Trophoblast cell (in vitro differentiated cells and primary cell): ENCODE data around the gene KIAA1549.

ENCODE experiments used
- DNase-seq, 2 donors: peaks; one replicate each; pipeline ENCODE4 v3.0.0-alpha.2; 2016
- H2AFZ ChIP-seq: 2 replicates; pipeline ENCODE4 v1.6.1; 2013; ENCODE audit warnings: low read length, moderate library complexity, mild to moderate bottlenecking; ENCODE audit not compliant: insufficient read depth, poor library complexity
- H2AK5ac ChIP-seq: 2 replicates; pipeline ENCODE4 v1.6.1; 2013; ENCODE audit warnings: mild to moderate bottlenecking, low read length
- H2BK120ac ChIP-seq: 2 replicates; pipeline ENCODE4 v1.6.1; 2013; ENCODE audit warnings: low read length, mild to moderate bottlenecking, moderate library complexity; ENCODE audit not compliant: insufficient read depth, poor library complexity
- H2BK12ac ChIP-seq: 2 replicates; pipeline ENCODE4 v1.6.1; 2013; ENCODE audit warnings: mild to moderate bottlenecking, low read length, moderate library complexity
- H2BK5ac ChIP-seq: 2 replicates; pipeline ENCODE4 v1.6.1; 2013; ENCODE audit warnings: low read length, low read depth, moderate library complexity, mild to moderate bottlenecking; ENCODE audit not compliant: poor library complexity
- H3K14ac ChIP-seq: 2 replicates; pipeline ENCODE4 v1.6.1; 2013; ENCODE audit warnings: mild to moderate bottlenecking, low read length
- H3K18ac ChIP-seq: 2 replicates; pipeline ENCODE4 v1.6.1; 2013; ENCODE audit warnings: mild to moderate bottlenecking, low read length
- H3K23ac ChIP-seq: 2 replicates; pipeline ENCODE4 v1.6.1; 2013; ENCODE audit warnings: low read length
- H3K27ac ChIP-seq: 2 replicates; pipeline ENCODE4 v1.5.1; 2013; ENCODE audit warnings: low read depth, mild to moderate bottlenecking, inconsistent platforms, low read length, moderate library complexity
- H3K27me3 ChIP-seq: 2 replicates; pipeline ENCODE4 v1.6.1; 2013; ENCODE audit warnings: inconsistent platforms, mild to moderate bottlenecking, low read length, moderate library complexity; ENCODE audit not compliant: insufficient read depth
- H3K36me3 ChIP-seq, 2 experiments: 1 replicate in 1 of 2; 2 replicates in 1 of 2; pipeline ENCODE4 v1.6.1; 2013; ENCODE audit warnings: low read length in 2 of 2, mild to moderate bottlenecking in 2 of 2, moderate library complexity in 1 of 2; ENCODE audit not compliant: insufficient read depth in 2 of 2, control insufficient read depth in 1 of 2
- H3K4ac ChIP-seq: 2 replicates; pipeline ENCODE4 v1.6.1; 2013; ENCODE audit warnings: low read depth, mild to moderate bottlenecking, low read length, moderate library complexity
- H3K4me1 ChIP-seq, 2 experiments: 1 replicate in 1 of 2; 2 replicates in 1 of 2; pipeline ENCODE4 v1.6.1; 2013; ENCODE audit warnings: low read length in 2 of 2, mild to moderate bottlenecking in 2 of 2, moderate library complexity in 1 of 2; ENCODE audit not compliant: insufficient read depth in 2 of 2, control insufficient read depth in 1 of 2
- H3K4me2 ChIP-seq: 2 replicates; pipeline ENCODE4 v1.6.1; 2013; ENCODE audit warnings: inconsistent platforms, mild to moderate bottlenecking, low read length, moderate library complexity
- H3K4me3 ChIP-seq: 2 replicates; pipeline ENCODE4 v1.5.1; 2013; ENCODE audit warnings: mild to moderate bottlenecking, low read depth, low read length, inconsistent platforms
- H3K79me1 ChIP-seq: one replicate; pipeline ENCODE4 v1.6.1; 2013; ENCODE audit warnings: low read length
- H3K79me2 ChIP-seq: 2 replicates; pipeline ENCODE4 v1.6.1; 2013; ENCODE audit warnings: low read length, mild to moderate bottlenecking; ENCODE audit not compliant: control insufficient read depth, insufficient read depth, poor library complexity
- H3K9ac ChIP-seq: 2 replicates; pipeline ENCODE4 v1.6.1; 2013; ENCODE audit warnings: mild to moderate bottlenecking, low read length
- H3K9me3 ChIP-seq: 2 replicates; pipeline ENCODE4 v1.6.1; 2013; ENCODE audit warnings: low read depth, mild to moderate bottlenecking, control low read depth, inconsistent platforms, low read length; ENCODE audit not compliant: insufficient read depth
- H4K12ac ChIP-seq: 2 replicates; pipeline ENCODE4 v1.6.1; 2013; ENCODE audit warnings: low read depth, mild to moderate bottlenecking, low read length, moderate library complexity
- H4K8ac ChIP-seq: 2 replicates; pipeline ENCODE4 v1.6.1; 2013; ENCODE audit warnings: low read depth, mild to moderate bottlenecking, low read length, moderate library complexity
- H4K91ac ChIP-seq: one replicate; pipeline ENCODE4 v1.6.1; 2013; ENCODE audit warnings: low read depth, mild to moderate bottlenecking, low read length, moderate library complexity
- WGBS: extraction: QIAGEN DNeasy Blood & Tissue Kit; methylation state at CpG from one replicate; pipeline ENCODE4 v1.1.7; 2013; ENCODE audit warnings: missing lambda C conversion rate; ENCODE audit not compliant: insufficient read length, insufficient coverage; ENCODE audit errors: extremely low coverage; 5-methylcytosine and 5-hydroxymethylcytosine counted together

KIAA1549 gene

GRCh38 chr7:138843632-138844580, 137.3 kb downstream of the KIAA1549 start:
- Histone ChIP-seq H3K4ac (no peak overlapping the region), H3K27me3 (no peaks in the 10 kb centered on the region), H3K23ac (no peak overlapping the region), H3K4me1 (peaks cover 0 to 5% of the 10 kb centered on the region in 2 experiments), H2BK120ac (no peak overlapping the region), H4K8ac (no peak overlapping the region), H2BK5ac (no peak overlapping the region), H2BK12ac (no peak overlapping the region), H4K12ac (no peak overlapping the region), H3K79me1 (no peaks in the 10 kb centered on the region), H3K4me2 (no peak overlapping the region), H3K79me2 (no peaks in the 10 kb centered on the region), H3K4me3 (no peak overlapping the region), H3K9me3 (peaks cover 2% of the 10 kb centered on the region), H2AK5ac (no peak overlapping the region), H3K9ac (no peak overlapping the region), H4K91ac (no peak overlapping the region), H3K14ac (no peak overlapping the region), H3K27ac (no peak overlapping the region), H3K36me3 (peaks cover 10 to 12% of the 10 kb centered on the region in 2 experiments), H3K18ac (no peak overlapping the region), H2AFZ (no peak overlapping the region)
- WGBS = no CpG with 5 or more reads among the region's 20 CpGs
- no peak for DNase-seq

GRCh38 chr7:138842111-138842510, 139.1 kb downstream of the KIAA1549 start:
- no peaks in the 10 kb centered on the region for H3K79me1 ChIP-seq
- no peaks in the 10 kb centered on the region for H3K79me2 ChIP-seq
- no peak overlapping the region for H3K4ac ChIP-seq
- WGBS = no CpG with 5 or more reads among the region's 12 CpGs
- H3K27ac ChIP-seq = peak overlapping the region; percentile 21
- H2AFZ ChIP-seq = no peak overlapping the region
- DNase-seq = no peak
- peaks cover 2% of the 10 kb centered on the region for H3K9me3 ChIP-seq
- no peak overlapping the region for H2BK5ac ChIP-seq
- H3K27me3 ChIP-seq = no peaks in the 10 kb centered on the region
- H4K12ac ChIP-seq = no peak overlapping the region
- H2BK120ac ChIP-seq = no peak overlapping the region
- H3K23ac ChIP-seq = no peak overlapping the region
- no peak overlapping the region for H3K4me3 ChIP-seq
- H3K14ac ChIP-seq = no peak overlapping the region
- H4K8ac ChIP-seq = no peak overlapping the region
- no peak overlapping the region for H2AK5ac ChIP-seq
- peaks cover 18 to 23% of the 10 kb centered on the region in 2 experiments for H3K36me3 ChIP-seq
- no peak overlapping the region for H3K9ac ChIP-seq
- no peak overlapping the region for H3K18ac ChIP-seq
- H3K4me2 ChIP-seq = no peak overlapping the region
- no peak overlapping the region for H2BK12ac ChIP-seq
- peaks cover 0 to 5% of the 10 kb centered on the region in 2 experiments for H3K4me1 ChIP-seq
- H4K91ac ChIP-seq = no peak overlapping the region

GRCh38 chr7:138838166-138838565, 143.0 kb downstream of the KIAA1549 start:
- Histone ChIP-seq H2BK5ac (no peak overlapping the region), H3K27me3 (no peaks in the 10 kb centered on the region), H4K91ac (no peak overlapping the region), H2AFZ (no peak overlapping the region), H3K14ac (no peak overlapping the region), H3K23ac (no peak overlapping the region), H3K4ac (no peak overlapping the region), H2BK12ac (no peak overlapping the region), H3K18ac (no peak overlapping the region), H3K4me1 (peaks cover 0 to 5% of the 10 kb centered on the region in 2 experiments), H4K8ac (no peak overlapping the region), H2BK120ac (no peak overlapping the region), H3K27ac (no peak overlapping the region), H4K12ac (no peak overlapping the region), H3K4me2 (no peak overlapping the region), H3K79me2 (no peaks in the 10 kb centered on the region), H2AK5ac (no peak overlapping the region), H3K4me3 (no peak overlapping the region), H3K36me3 (peaks cover 17 to 30% of the 10 kb centered on the region in 2 experiments), H3K9ac (no peak overlapping the region), H3K79me1 (no peaks in the 10 kb centered on the region), H3K9me3 (no peaks in the 10 kb centered on the region)
- DNase-seq = no peak
- WGBS = no CpG with 5 or more reads among the region's 9 CpGs

GRCh38 chr7:138837627-138838026, 143.6 kb downstream of the KIAA1549 start:
- no CpG with 5 or more reads among the region's 13 CpGs for WGBS
- no peak overlapping the region for H3K18ac ChIP-seq
- H2AFZ ChIP-seq = no peak overlapping the region

More at GRCh38 chr7:138837627-138838026, 143.6 kb downstream of the KIAA1549 start:
- H4K91ac ChIP-seq = no peak overlapping the region
- H3K27ac ChIP-seq = no peak overlapping the region
- no peaks in the 10 kb centered on the region for H3K27me3 ChIP-seq
- no peak overlapping the region for H3K4me2 ChIP-seq
- no peak overlapping the region for H2BK120ac ChIP-seq
- H4K8ac ChIP-seq = no peak overlapping the region
- H3K4ac ChIP-seq = no peak overlapping the region
- no peaks in the 10 kb centered on the region for H3K9me3 ChIP-seq
- H2BK12ac ChIP-seq = no peak overlapping the region
- H3K9ac ChIP-seq = no peak overlapping the region
- no peak overlapping the region for H2AK5ac ChIP-seq
- no peaks in the 10 kb centered on the region for H3K79me1 ChIP-seq
- H2BK5ac ChIP-seq = no peak overlapping the region
- no peak overlapping the region for H4K12ac ChIP-seq
- H3K36me3 ChIP-seq = peaks cover 17 to 30% of the 10 kb centered on the region in 2 experiments
- H3K14ac ChIP-seq = no peak overlapping the region
- no peak overlapping the region for H3K4me3 ChIP-seq
- DNase-seq = no peak
- peaks cover 0 to 5% of the 10 kb centered on the region in 2 experiments for H3K4me1 ChIP-seq
- no peaks in the 10 kb centered on the region for H3K79me2 ChIP-seq
- H3K23ac ChIP-seq = no peak overlapping the region
